GM10266 (cell line): ENCODE results near the gene FOXN3.

Experiments
- DNase-seq: peaks from one replicate; pipeline ENCODE4 v3.0.0; 2012; ENCODE audit errors: extremely low spot score
- TF ChIP-seq, protein P1 (sequence below): IDR thresholded peaks from 2 replicates; pipeline ENCODE4 v1.5.1; 2012; ENCODE audit warnings: mild to moderate bottlenecking, low read depth; ENCODE audit not compliant: control insufficient read depth, insufficient read depth; ENCODE audit errors: missing control alignments

The FOXN3 gene

DNA sequence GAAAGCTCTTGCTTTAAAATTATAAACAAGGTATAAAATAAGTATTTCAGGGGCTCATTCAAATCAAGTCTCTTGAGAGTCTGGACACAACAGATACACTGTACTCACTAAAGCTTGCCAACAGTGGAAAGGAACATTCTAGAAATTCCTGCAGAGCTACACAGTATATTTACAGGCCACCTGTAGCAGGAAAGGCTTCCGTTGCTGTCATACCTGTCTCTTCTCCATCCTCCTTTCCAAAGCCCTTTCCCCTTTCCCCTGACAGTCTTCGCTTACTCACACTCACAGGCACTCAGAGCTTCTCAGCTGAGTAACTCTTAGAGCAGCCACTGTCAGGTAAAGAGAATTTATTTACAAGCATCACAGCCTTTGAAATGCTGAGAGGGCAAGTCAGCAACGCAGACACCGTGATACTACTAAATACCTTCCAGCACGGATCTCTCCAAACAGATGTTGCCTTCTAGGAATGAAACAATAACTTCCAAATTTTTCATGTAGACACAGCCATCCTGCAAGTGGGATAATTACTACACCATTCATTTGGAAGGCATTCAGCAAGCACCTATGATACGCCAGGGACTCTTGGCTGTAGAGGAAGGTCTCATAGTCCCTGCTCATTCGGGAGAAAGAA, 167.9 kb downstream of the FOXN3 start:
- TF ChIP-seq, protein P1, sequence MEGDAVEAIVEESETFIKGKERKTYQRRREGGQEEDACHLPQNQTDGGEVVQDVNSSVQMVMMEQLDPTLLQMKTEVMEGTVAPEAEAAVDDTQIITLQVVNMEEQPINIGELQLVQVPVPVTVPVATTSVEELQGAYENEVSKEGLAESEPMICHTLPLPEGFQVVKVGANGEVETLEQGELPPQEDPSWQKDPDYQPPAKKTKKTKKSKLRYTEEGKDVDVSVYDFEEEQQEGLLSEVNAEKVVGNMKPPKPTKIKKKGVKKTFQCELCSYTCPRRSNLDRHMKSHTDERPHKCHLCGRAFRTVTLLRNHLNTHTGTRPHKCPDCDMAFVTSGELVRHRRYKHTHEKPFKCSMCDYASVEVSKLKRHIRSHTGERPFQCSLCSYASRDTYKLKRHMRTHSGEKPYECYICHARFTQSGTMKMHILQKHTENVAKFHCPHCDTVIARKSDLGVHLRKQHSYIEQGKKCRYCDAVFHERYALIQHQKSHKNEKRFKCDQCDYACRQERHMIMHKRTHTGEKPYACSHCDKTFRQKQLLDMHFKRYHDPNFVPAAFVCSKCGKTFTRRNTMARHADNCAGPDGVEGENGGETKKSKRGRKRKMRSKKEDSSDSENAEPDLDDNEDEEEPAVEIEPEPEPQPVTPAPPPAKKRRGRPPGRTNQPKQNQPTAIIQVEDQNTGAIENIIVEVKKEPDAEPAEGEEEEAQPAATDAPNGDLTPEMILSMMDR, result no peak

DNA sequence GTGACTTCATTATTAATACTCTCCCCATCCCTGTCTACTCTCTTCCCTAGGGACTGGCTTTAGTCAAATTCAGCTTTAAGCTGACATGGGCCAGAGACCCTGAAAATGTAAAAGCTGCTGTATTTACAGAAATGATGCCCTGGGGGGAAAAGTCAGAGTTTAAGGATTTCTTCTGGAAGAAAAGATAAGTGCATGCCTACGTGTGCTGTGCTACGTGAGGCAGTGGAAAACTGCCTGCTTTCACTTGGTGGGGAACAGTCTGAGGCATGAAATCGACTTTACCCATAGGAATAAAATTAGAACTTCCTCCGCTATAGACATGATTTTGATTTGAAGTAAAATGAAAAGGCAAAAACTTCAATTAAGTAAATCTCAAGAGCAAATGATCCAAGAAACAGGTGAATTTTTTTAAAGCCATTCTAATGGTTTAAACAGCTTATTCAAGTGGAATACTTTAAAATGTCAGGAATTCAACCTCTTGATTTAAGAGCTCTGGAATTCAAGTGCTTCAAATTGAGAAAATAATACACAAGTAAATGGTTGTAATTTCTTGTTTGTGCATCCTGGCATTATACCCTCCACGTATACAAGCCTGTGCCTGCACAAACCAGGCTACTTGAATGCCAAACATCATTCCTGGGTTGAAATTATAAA, 168.5 kb downstream of the FOXN3 start:
- no peak for DNase-seq
- TF ChIP-seq, protein P1, result no peak

More for the DNA sequence above, 167.9 kb downstream of the FOXN3 start:
- no peak for DNase-seq

DNA sequence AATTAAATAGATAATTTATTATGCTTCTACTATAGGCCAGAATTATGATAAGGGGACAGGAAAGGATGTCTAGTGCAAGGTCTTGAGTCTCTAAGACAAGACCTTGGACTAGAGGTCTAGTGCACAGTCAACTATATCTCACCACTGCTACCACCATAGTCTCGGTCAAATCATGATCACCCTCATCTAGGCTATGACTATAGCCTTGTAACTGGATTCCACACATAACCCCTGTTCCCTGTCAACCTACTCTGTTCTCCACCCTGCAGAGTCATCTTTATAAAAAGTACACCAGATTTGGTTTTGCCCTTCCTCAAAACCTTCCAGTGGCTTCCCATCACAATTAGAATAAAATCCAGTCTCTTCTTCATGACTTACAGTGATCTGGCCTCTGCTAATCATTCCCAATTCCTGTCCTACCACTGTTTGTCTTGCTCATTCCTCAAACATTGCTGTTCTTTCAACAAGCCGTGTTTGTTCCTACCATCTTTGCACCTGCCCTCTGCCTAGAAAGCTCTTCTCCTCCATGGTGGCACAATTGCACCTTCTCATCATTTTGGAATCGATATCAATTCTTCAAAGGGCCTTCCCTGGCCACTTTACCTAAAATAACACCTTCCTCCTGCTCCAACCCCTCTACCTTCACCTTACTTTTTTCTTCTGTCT, 169.4 kb downstream of the FOXN3 start:
- DNase-seq, result no peak
- TF ChIP-seq, protein P1, result no peak

DNA sequence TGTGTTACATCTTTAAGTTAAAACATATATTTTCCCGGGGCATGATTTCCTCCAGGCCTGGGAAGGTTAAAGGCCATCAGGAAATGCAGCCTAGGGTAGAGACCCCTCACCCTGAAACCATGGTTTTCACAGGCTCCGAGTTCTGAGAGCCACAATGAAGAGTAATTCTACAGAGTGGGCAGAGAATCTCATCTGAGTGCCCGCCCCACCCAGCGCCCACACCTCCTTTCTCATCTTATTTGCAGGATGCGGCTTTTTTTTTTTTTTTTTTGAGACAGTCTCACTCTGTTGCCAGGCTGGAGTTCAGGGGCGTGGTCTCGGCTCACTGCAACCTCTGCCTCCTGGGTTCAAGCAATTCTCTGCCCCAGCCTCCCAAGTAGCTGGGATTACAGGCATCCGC, 170.7 kb downstream of the FOXN3 start:
- TF ChIP-seq, protein P1, result no peak
- DNase-seq, result no peak

DNA sequence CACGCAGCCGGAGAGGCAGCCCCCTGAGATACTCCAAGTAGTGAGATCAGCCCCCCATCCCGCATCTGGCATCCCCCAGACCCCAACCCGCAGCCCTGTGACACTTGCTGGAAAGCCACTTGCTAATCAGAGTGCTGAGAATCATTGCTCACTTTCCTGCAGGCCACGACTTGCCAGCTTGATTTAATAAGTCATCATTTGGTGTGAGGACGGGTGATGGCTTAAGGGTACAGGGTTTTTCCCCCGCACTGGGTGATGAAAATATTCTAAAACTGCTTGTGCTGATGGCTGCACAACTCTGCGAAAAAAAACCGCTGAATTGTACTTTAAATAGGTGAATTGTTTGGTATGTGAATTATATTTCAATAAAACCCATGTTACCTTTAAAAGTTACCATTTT, 171.2 kb downstream of the FOXN3 start:
- TF ChIP-seq, protein P1, result no peak
- no peak for DNase-seq

DNA sequence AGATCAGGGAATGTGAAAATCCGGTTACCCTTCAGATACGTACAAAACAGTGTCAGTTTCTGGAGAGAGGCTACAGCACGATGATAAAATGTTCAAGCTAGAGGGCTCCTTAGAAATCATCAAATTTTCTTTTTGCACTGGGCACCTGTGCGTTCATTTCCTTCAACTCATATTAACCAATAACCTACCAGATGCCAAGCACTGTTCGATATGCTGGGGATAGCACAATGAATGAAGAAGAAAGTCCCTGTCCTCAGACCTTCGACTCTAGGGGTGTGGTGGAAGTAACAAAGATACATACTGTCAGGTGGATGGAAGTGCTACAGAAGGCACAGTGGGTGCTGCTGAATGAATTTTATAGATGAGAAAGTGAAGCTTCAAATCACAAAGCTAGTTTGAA, 172.3 kb downstream of the FOXN3 start:
- TF ChIP-seq, protein P1, result no peak
- DNase-seq, result no peak

DNA sequence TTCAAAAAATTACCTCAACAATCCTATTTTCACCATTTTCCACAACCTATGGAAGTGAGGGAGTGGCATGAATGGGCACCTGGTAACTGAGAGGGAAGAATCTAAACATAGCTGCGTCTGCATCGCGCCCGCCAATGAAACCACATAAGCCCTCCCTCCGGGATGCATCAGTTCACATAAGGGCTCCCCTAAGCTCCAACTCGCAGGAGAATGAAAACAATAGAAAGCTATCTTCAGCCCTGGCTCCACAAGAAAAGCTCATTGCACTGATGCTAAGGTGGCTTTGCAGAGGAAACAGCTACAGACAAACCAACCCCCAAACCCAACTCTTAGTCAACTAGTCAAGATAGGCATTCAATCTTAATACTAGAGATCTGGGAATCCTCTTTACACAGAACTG, 173.3 kb downstream of the FOXN3 start:
- TF ChIP-seq, protein P1, result no peak
- no peak for DNase-seq
